HG03025 (cell line): Measurements from ENCODE around the gene MRPS14.

ENCODE experiments used
- ATAC-seq: cut with Tn5 transposase; IDR thresholded peaks from one replicate; pipeline ENCODE4 v1.9.1; 2021; ENCODE audit warnings: mild to moderate bottlenecking, moderate library complexity; ENCODE audit not compliant: unreplicated experiment, low FRiP score

MRPS14 gene

GRCh38 chr1:174989536-174990220 is 33.5 kb downstream of the MRPS14 start:
- no peak for ATAC-seq

DNA sequence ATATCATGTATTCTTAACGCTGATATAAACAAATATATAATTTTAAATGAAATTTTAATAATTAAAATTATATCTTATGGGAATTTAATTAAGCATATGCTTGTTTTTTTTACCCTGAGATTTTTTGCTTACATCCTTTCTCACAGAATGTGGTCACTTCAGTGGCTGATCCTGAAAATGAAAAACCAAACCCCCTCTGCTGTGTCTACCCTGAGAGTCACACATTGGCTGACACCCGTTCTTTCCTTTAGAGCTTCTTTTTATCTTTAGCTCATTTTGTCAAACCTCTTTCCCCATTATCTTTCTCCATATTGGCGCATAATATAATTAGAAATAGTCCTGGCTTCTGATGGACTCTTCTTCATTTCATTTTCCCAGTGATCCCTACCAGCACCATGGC is 34.2 kb downstream of the MRPS14 start:
- peak; percentile 72 for ATAC-seq

GRCh38 chr1:174988539-174988938 is 34.7 kb downstream of the MRPS14 start:
- no peak for ATAC-seq

GRCh38 chr1:174984952-174985351 is 38.3 kb downstream of the MRPS14 start:
- no peak for ATAC-seq

- ATAC-seq, result no peak
Observed at GRCh38 chr1:174982971-174983689, 40.1 kb downstream of the MRPS14 start.

DNA sequence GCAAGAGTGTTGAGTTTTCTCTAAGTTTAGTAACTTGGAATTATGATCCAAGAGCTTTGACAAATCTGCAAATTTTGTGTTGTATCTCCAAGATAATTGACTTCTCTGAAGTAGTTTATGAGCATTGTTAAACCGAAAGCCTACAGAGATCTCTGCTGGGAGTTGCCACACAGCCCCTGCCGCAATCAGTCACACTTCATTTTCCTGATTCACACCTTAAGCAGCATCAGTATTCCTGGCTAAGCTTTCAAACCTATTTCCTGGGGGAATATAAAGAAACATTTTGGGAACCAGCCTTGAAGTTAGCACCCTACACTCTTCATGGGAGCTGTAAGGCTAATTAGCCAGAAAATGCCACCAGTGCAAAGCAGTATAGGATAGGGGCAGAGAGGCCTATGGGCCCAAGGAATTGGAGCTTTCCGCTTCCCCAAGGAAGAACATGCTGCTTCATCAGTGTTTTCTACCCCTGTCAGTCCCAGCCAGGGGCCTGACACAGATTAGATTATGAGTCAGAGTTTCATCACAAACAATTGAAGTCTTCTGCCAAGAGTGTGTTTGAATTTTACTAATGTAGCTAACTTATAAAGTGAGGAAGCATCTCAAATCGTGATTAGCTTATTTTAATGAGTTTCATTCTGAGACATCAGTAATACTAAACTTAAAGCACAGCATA is 46.7 kb downstream of the MRPS14 start:
- no peak for ATAC-seq

GRCh38 chr1:174975764-174976163 is 47.5 kb downstream of the MRPS14 start:
- no peak for ATAC-seq

DNA sequence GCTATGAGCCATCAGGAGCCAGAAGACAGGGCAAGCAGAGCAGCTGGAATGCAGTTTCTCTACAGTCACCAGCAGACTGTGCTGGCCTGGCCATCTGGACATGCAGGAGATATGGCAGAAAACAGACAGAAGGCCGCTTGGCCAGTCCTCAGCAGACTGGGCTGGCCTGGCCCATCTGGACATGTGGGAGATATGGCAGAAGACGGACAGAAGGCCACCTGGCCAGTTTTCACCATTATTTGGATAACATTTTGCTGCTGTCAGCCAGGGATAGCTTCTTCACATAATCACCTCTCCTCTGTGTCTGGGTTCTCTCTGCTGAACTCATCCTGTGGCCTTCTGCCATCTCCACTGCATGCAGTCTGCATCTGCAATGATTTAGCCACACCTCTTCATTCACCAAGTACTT is 48.5 kb downstream of the MRPS14 start:
- ATAC-seq, result no peak

- no peak for ATAC-seq
Observed at GRCh38 chr1:174971902-174972301, 51.3 kb downstream of the MRPS14 start.

GRCh38 chr1:174971466-174971865 is 51.8 kb downstream of the MRPS14 start:
- no peak for ATAC-seq

DNA sequence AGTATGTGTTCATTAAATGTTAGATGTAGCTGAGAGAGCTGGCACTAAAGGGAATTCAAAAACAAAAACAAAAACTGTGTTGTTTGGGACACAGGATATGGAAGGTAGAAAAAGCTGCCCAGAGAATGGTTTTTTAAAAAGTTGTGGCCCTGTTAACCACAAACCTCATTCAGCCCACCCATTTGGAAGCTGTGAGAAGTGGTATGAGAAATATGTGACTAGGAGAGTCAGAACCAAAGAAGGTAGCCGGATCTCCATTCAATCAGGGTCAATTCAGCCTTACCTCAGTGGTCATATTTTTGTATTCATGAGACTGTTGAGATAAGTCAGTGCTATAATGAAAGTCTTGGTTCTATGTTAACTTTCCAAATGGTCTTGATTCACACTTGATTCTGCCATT is 53.2 kb downstream of the MRPS14 start:
- no peak for ATAC-seq

GRCh38 chr1:174968750-174969244 is 54.4 kb downstream of the MRPS14 start:
- ATAC-seq, result peak; percentile 56

DNA sequence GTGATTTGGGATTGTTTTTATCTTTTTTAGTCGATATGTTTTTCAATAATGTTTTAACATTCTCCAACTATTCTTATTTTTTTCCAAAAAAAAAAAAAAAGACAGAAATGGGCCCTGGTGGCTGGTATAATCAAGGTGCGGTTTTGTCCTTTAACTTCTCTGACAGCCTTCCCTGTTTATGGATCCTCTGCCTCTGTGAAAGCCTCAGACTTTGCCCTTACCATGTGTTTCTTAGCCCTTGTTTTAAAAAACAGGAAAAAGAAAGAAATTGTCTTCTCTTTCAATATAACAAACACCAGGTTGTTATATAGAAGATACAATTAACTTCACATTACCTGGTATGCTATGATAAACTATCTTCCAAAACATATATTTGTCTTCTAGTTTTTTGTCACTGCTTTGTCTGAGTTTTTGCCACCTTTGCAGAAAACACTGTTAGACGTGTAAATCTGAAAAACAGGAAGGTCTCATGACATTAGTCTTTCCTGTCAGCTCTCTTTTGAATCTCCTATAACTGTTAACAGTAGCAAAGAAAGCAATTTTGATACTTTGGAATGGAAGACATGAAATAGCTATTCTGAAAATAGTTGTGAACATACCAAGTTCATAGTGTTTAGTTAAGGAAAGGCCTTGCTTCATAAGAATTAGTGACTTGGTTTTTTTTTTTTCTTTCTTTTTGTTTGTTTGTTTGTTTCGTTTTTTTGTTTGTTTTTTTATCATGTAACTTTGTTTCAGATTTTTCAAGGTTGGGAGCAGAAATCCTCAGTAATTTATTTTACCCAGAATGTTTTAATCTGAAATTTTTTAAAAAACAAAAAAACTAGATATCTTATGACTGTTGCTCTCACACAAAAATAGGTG is 55.1 kb downstream of the MRPS14 start:
- ATAC-seq, result no peak

GRCh38 chr1:174966008-174966572 is 57.1 kb downstream of the MRPS14 start:
- no peak for ATAC-seq

GRCh38 chr1:174965362-174966007 is 57.7 kb downstream of the MRPS14 start:
- no peak for ATAC-seq

- no peak for ATAC-seq
Observed at GRCh38 chr1:174964972-174965361, 58.3 kb downstream of the MRPS14 start.

- ATAC-seq, result no peak
Observed at GRCh38 chr1:174964261-174964971, 58.8 kb downstream of the MRPS14 start.

DNA sequence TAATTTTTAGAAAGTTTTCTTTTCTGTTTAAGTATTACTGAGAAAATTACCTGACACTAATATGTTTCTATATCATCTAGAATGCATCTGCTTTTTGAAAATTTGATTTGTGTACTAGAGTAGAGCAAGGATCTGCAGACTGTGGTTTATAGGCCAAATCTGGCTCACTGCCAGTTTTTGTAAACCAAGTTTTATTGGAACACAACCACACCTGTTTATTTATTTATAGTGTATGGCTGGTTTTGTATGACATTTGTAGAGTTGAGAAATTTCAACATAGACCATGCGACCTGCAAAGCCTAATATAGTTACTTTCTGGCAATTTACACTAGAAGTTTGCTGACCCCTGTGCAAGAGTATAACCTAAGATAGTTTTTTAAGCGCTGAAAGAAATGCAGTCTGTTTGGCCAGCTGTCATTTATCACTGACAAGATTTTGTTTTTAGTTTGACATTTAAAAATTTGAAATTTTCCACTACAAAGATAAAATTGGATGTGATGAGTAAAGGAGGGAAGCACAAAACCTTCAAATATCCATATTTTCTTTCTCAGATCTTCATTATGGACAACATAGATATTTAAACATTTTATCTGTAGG is 59.6 kb downstream of the MRPS14 start:
- ATAC-seq, result no peak
